H1 (cell line): ENCODE data around the gene MFRP. TPM values are rescaled to one million over a fixed set of nuclear protein-coding genes. Genes with fewer than 3 reads are reported as not detected.
A peak's percentile ranks its signal among the peaks of the same experiment; 100 is the strongest.

Experiments
- CTCF ChIA-PET: fragments of 300-600 bp; sonication (Branson Sonifier 250); formaldehyde crosslinking; loops from one replicate; lab custom pipeline; 2021; ENCODE audit not compliant: partially characterized antibody; lab: Charles Lee
- POLR2A ChIA-PET: fragments of 300-600 bp; sonication (Branson Sonifier 250); formaldehyde crosslinking; loops from one replicate; lab custom pipeline; 2021; ENCODE audit warnings: inconsistent platforms; ENCODE audit not compliant: partially characterized antibody; lab: Charles Lee
- DNase-seq, 2 experiments: peaks; one replicate each; pipeline versions ENCODE4 v3.0.0 to v3.0.0-alpha.2; 2010 to 2022; ENCODE audit warnings: low spot score in 2 of 2, low read depth in 1 of 2, mixed read lengths in 1 of 2
- FAIRE-seq: peaks from 2 replicates; lab custom pipeline; 2011; peaks lifted over from hg19 to GRCh38; lab: Jason Lieb, UNC
- H2AFZ ChIP-seq: 2 replicates; pipeline ENCODE4 v1.8.1; 2012; ENCODE audit warnings: low read length, inconsistent platforms
- H2AK5ac ChIP-seq: 2 replicates; pipeline ENCODE4 v1.6.1; 2013; ENCODE audit warnings: low read depth, low read length
- H2BK120ac ChIP-seq: replicated peaks from 2 replicates; pipeline ENCODE3; 2013; ENCODE audit warnings: low read depth, low read length, inconsistent platforms
- H2BK12ac ChIP-seq: 2 replicates; pipeline ENCODE4 v1.6.1; 2013; ENCODE audit warnings: low read depth, low read length
- H2BK15ac ChIP-seq: 2 replicates; pipeline ENCODE4 v1.6.1; 2013; ENCODE audit warnings: low read length
- H2BK20ac ChIP-seq: 2 replicates; pipeline ENCODE4 v1.6.1; 2013; ENCODE audit warnings: low read length
- H2BK5ac ChIP-seq: 2 replicates; pipeline ENCODE4 v1.6.1; 2013; ENCODE audit warnings: low read depth, low read length
- H3K14ac ChIP-seq: 2 replicates; pipeline ENCODE4 v1.6.1; 2013; ENCODE audit warnings: inconsistent platforms; ENCODE audit not compliant: insufficient read length
- H3K18ac ChIP-seq: 2 replicates; pipeline ENCODE4 v1.6.1; 2013; ENCODE audit warnings: low read length; ENCODE audit errors: extremely low read depth
- H3K23ac ChIP-seq: 2 replicates; pipeline ENCODE4 v1.6.1; 2013; ENCODE audit warnings: inconsistent platforms; ENCODE audit not compliant: insufficient read length
- H3K23me2 ChIP-seq: 2 replicates; pipeline ENCODE4 v1.6.1; 2013; ENCODE audit warnings: low read depth, low read length
- H3K27ac ChIP-seq: 2 replicates; pipeline ENCODE4 v1.6.1; 2011; ENCODE audit warnings: low read depth, low read length, inconsistent platforms
- H3K27me3 ChIP-seq, 4 experiments: replicated peaks in 1 of 4; 1 replicate in 1 of 4; 2 replicates in 3 of 4; pipeline versions ENCODE4 v1.6.1 to v1.8.1; 2011 to 2013; ENCODE audit warnings: low read length in 3 of 4, mild to moderate bottlenecking in 3 of 4, inconsistent platforms in 2 of 4, mixed read lengths in 2 of 4, moderate library complexity in 1 of 4; ENCODE audit not compliant: control insufficient read depth in 3 of 4, insufficient read depth in 3 of 4; ENCODE audit errors: extremely low read depth in 1 of 4
- H3K36me3 ChIP-seq, 4 experiments: 2 replicates each; pipeline versions ENCODE4 v1.6.1 to v1.8.1; 2011 to 2013; ENCODE audit warnings: mild to moderate bottlenecking in 4 of 4, low read length in 3 of 4, moderate library complexity in 2 of 4, control low read depth in 1 of 4, inconsistent platforms in 1 of 4; ENCODE audit not compliant: insufficient read depth in 4 of 4, control insufficient read depth in 2 of 4
- H3K4ac ChIP-seq: replicated peaks from 2 replicates; pipeline ENCODE3; 2013; ENCODE audit warnings: low read length, low read depth, mixed read lengths, inconsistent platforms; ENCODE audit not compliant: insufficient read length
- H3K4me1 ChIP-seq, 4 experiments: replicated peaks in 1 of 4; 1 replicate in 1 of 4; 2 replicates in 3 of 4; pipeline versions ENCODE4 v1.6.1 to v1.8.1; 2011 to 2013; ENCODE audit warnings: low read length in 3 of 4, inconsistent platforms in 2 of 4, mixed read lengths in 1 of 4; ENCODE audit not compliant: insufficient read depth in 4 of 4, control insufficient read depth in 3 of 4
- H3K4me2 ChIP-seq, 2 experiments: 2 replicates each; pipeline versions ENCODE4 v1.6.1 to v1.8.1; 2011 to 2013; ENCODE audit warnings: low read depth in 2 of 2, low read length in 2 of 2, control low read depth in 1 of 2, inconsistent platforms in 1 of 2, mild to moderate bottlenecking in 1 of 2; ENCODE audit not compliant: insufficient read depth in 1 of 2
- H3K4me3 ChIP-seq, 4 experiments: fragments of 200-600, 300-600 bp in 1 of 4; sonication (generic), shearing (Covaris generic), sonication (Bioruptor Twin) in 1 of 4; 2 replicates each; pipeline versions ENCODE4 v1.5.1 to v1.8.1; 2011 to 2016; ENCODE audit warnings: low read length in 4 of 4, low read depth in 3 of 4, control low read depth in 2 of 4, inconsistent platforms in 2 of 4, mild to moderate bottlenecking in 2 of 4, mixed read lengths in 1 of 4, moderate library complexity in 1 of 4; ENCODE audit not compliant: insufficient read depth in 2 of 4; ENCODE audit errors: extremely low read depth in 1 of 4
- H3K56ac ChIP-seq: replicated peaks from 2 replicates; pipeline ENCODE3; 2013; ENCODE audit warnings: low read depth, mild to moderate bottlenecking, mixed read lengths, low read length, inconsistent platforms; ENCODE audit not compliant: insufficient read length
- H3K79me1 ChIP-seq: 2 replicates; pipeline ENCODE4 v1.6.1; 2013; ENCODE audit warnings: low read depth, low read length, control low read depth
- H3K79me2 ChIP-seq, 2 experiments: 2 replicates each; pipeline versions ENCODE4 v1.6.1 to v1.8.1; 2012 to 2013; ENCODE audit warnings: low read length in 2 of 2, mild to moderate bottlenecking in 2 of 2, inconsistent platforms in 1 of 2; ENCODE audit not compliant: insufficient read depth in 2 of 2, control insufficient read depth in 1 of 2
- H3K9ac ChIP-seq, 4 experiments: replicated peaks in 1 of 4; 1 replicate in 1 of 4; 2 replicates in 3 of 4; pipeline versions ENCODE4 v1.6.1 to v1.8.1; 2011 to 2013; ENCODE audit warnings: low read depth in 3 of 4, low read length in 3 of 4, control low read depth in 2 of 4, mild to moderate bottlenecking in 2 of 4, moderate library complexity in 2 of 4, inconsistent platforms in 1 of 4; ENCODE audit errors: extremely low read depth in 1 of 4
- H3K9me3 ChIP-seq, 2 experiments: 2 replicates each; pipeline versions ENCODE4 v1.6.1 to v1.8.1; 2012 to 2013; ENCODE audit warnings: mild to moderate bottlenecking in 2 of 2, moderate library complexity in 2 of 2, control low read depth in 1 of 2, inconsistent platforms in 1 of 2, low read depth in 1 of 2, low read length in 1 of 2, mixed read lengths in 1 of 2; ENCODE audit not compliant: insufficient read depth in 2 of 2
- H4K20me1 ChIP-seq, 2 experiments: replicated peaks in 1 of 2; 2 replicates each; pipeline versions ENCODE3 to v1.8.1; 2011 to 2013; ENCODE audit warnings: inconsistent platforms in 2 of 2, low read length in 2 of 2, mild to moderate bottlenecking in 1 of 2; ENCODE audit not compliant: insufficient read depth in 2 of 2, control insufficient read depth in 1 of 2
- H4K5ac ChIP-seq: 2 replicates; pipeline ENCODE4 v1.6.1; 2013; ENCODE audit warnings: low read length, low read depth, mixed read lengths, inconsistent platforms; ENCODE audit not compliant: insufficient read length
- H4K8ac ChIP-seq: 2 replicates; pipeline ENCODE4 v1.8.0; 2013; ENCODE audit warnings: mild to moderate bottlenecking, moderate library complexity, low read length, inconsistent platforms; ENCODE audit not compliant: insufficient read depth; ENCODE audit errors: extremely low read depth
- H4K91ac ChIP-seq: replicated peaks from 2 replicates; pipeline ENCODE3; 2013; ENCODE audit warnings: low read length, mixed read lengths, inconsistent platforms; ENCODE audit not compliant: insufficient read length
- CBX5 ChIP-seq: fragments of 300-800, 300-1000 bp; sonication (generic); IDR thresholded peaks from 2 replicates; pipeline ENCODE4 v1.7.1; 2016; ENCODE audit warnings: antibody characterized with exemption, low read length, low read depth
- EGR1 ChIP-seq: IDR thresholded peaks from 2 replicates; pipeline ENCODE4 v1.6.1; 2011; ENCODE audit warnings: low read depth, low read length, borderline replicate concordance
- EP300 ChIP-seq, 2 experiments: IDR thresholded peaks; 1 replicate in 1 of 2; 2 replicates in 1 of 2; pipeline ENCODE4 v1.6.1; 2011 to 2012; ENCODE audit warnings: low read depth in 2 of 2, low read length in 2 of 2, mild to moderate bottlenecking in 2 of 2, borderline replicate concordance in 1 of 2, inconsistent platforms in 1 of 2, moderate library complexity in 1 of 2
- HDAC2 ChIP-seq, 2 experiments: fragments of 300-600 bp in 1 of 2; sonication (generic) in 1 of 2; IDR thresholded peaks; 2 replicates each; pipeline ENCODE4 v1.6.1; 2011 to 2012; ENCODE audit warnings: low read depth in 2 of 2, low read length in 2 of 2, mild to moderate bottlenecking in 2 of 2, moderate library complexity in 2 of 2, borderline replicate concordance in 1 of 2, inconsistent platforms in 1 of 2
- SIN3A ChIP-seq, 2 experiments: IDR thresholded peaks in 1 of 2; conservative IDR thresholded peaks in 1 of 2; 2 replicates each; pipeline ENCODE4 v1.6.1; 2011 to 2012; ENCODE audit warnings: low read length in 2 of 2, improper control_type of control experiment in 1 of 2, low read depth in 1 of 2, mild to moderate bottlenecking in 1 of 2
- WGBS, 2 experiments: shearing (Covaris generic) in 1 of 2; methylation state at CpG; one replicate each; pipeline versions ENCODE4 v1.1.6 to v1.1.7; 2013 to 2015; ENCODE audit warnings: low lambda C conversion rate in 2 of 2, mixed read lengths in 2 of 2, inconsistent platforms in 1 of 2, low coverage in 1 of 2, missing lambda C conversion rate in 1 of 2; ENCODE audit not compliant: insufficient replicate concordance in 2 of 2, insufficient coverage in 1 of 2, insufficient read length in 1 of 2; ENCODE audit errors: extremely low coverage in 1 of 2, missing lambda C conversion rate in 1 of 2; 5-methylcytosine and 5-hydroxymethylcytosine counted together
- polyA plus RNA-seq, 7 experiments: library from polyadenylated mRNA; depleted of rRNA in 3 of 7; stranded (reverse) in 5 of 7; unstranded in 2 of 7; fragments of >200 nt in 5 of 7; fragments of 200-250 nt in 2 of 7; gene quantifications; 1 replicate in 5 of 7; 2 replicates in 1 of 7; 4 replicates in 1 of 7; pipeline versions ENCODE4 v1.2.1 to v1.2.3, GENCODE V29; 2011 to 2013; ENCODE audit warnings: missing spikeins in 2 of 7, mixed read lengths in 2 of 7
- total RNA-seq: library from RNA; stranded (reverse); fragmentation: NEBNext Ultra II Directional; extraction: Animal tissue kit (Norgen Biotek cat#: 25700); gene quantifications from 2 replicates; pipeline ENCODE4 v1.2.1, GENCODE V29; 2021

The MFRP gene
- total and polyA plus RNA-seq, 2 of the 8 experiments (the other 6 are each of a cell fraction or from before 2014, with no cell fraction given): 0.02 TPM; not detected in 1

DNA sequence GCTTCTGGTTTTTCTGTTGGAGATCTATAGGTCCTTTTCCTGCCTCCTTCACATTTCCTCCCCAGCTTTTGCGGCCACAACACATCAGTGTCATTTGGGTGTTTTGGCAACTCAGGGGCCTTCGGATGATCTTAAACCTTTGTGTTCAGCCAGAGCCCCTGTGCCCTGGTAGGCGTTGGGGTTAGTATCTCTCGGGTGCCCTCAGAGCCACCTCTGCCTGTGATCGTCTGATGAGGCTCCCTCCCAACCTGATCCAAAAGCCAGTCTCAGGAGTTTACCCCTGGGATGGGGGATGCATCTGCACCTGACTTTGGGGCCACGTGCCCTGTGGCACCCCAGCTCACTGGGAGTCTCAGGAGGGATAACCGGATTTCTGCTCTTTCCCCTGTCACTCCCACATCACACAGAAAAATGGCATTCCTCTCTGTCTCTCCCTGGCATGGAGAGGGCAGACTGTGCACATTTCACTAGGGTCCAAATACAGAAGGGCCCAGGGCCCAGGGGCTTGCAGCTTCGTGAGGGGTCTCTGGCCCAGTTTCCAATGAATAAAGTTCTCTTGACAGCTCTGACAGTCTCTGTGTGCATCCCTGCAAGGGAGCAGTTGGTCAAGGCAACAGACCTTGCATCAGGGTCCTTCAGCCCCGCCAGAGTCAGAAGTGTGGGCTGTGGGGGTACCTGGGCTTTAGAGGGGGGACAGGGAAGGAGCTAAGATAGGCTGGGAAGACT, 9.6 kb downstream of the MFRP start:
- Histone ChIP-seq H3K79me1 (peaks cover 12% of the 10 kb centered on the region), H3K9ac (no peak overlapping the region), H3K14ac (no peak overlapping the region), H3K4me3 (peak overlapping the region in 3 of 4 experiments; percentile 15 to 69 (median 30); a peak in 3 of 8 replicates), H2BK15ac (peak overlapping the region; percentile 63; the same call in 1 of the 2 replicates), H3K9me3 (no peaks in the 10 kb centered on the region), H3K27ac (peak overlapping the region; percentile 64; the same call in 1 of the 2 replicates), H3K4ac (no peak overlapping the region), H3K27me3 (peaks cover 12 to 33% (median 29%) of the 10 kb centered on the region in 4 experiments), H3K23ac (no peak overlapping the region), H2BK20ac (no peak overlapping the region), H4K5ac (no peak overlapping the region), H3K23me2 (peaks cover 20% of the 10 kb centered on the region; the same call in 1 of the 2 replicates), H2BK12ac (no peak overlapping the region), H4K20me1 (peaks cover 3 to 16% of the 10 kb centered on the region in 2 experiments), H3K4me1 (peaks cover 5 to 38% (median 27%) of the 10 kb centered on the region in 4 experiments), H2AFZ (no peak overlapping the region), H3K36me3 (peaks cover 0 to 6% (median 2%) of the 10 kb centered on the region in 4 experiments; a peak in 1 of 8 replicates), H2BK120ac (no peak overlapping the region), H3K4me2 (peak overlapping the region; percentile 56 to 76), H2AK5ac (no peak overlapping the region), H3K18ac (no peak overlapping the region), H2BK5ac (peak overlapping the region; percentile 76; the same call in 1 of the 2 replicates), H4K91ac (no peak overlapping the region), H4K8ac (no peak overlapping the region; the same call in 1 of the 2 replicates), H3K79me2 (peaks cover 5 to 26% of the 10 kb centered on the region in 2 experiments; a peak in 3 of 4 replicates), H3K56ac (no peak overlapping the region)
- TF ChIP-seq CBX5 (no peak), SIN3A (conservative IDR thresholded peaks at IDR 0.05 in 1 of 2, IDR thresholded peaks at IDR 0.05 in 1 of 2; ENCODE audit: low read depth in 1 of 2, low read length in 2 of 2) (no peak), HDAC2 (IDR thresholded peaks at IDR 0.05; ENCODE audit: borderline replicate concordance in 1 of 2, low read depth in 2 of 2, low read length in 2 of 2) (no peak), EP300 (IDR thresholded peaks at IDR 0.05; ENCODE audit: borderline replicate concordance in 1 of 2, low read depth in 2 of 2, low read length in 2 of 2) (no peak), EGR1 (no peak)
- POLR2A ChIA-PET: interaction anchor here (0.9 to 3.4 kb wide), 11 partner anchors 9 to 242 kb away, joined by 3 to 29 read pairs (median 6); partner anchors contain the start of gene MCAM
- DNase-seq: no peak
- CTCF ChIA-PET: interaction anchor here (0.7 to 20.0 kb wide), 15 partner anchors 11 to 728 kb away, joined by 3 to 463 read pairs (median 7); partner anchors contain the start of genes MCAM and USP2
- no peak for FAIRE-seq
- WGBS, 2 experiments: 84% methylated on average over 9 of the region's 9 CpGs; no CpG with 5 or more reads in 1 of the 2 experiments
